T-cell (primary cell): ENCODE data around the gene HYKK. TPM values are rescaled to one million over a fixed set of nuclear protein-coding genes. Genes with fewer than 3 reads are reported as not detected.

Experiments
- ATAC-seq, 4 experiments: fragments of 200-7000 bp in 3 of 4; fragments of 150-1000 bp in 1 of 4; cut with Tn5 transposase; replicated peaks in 1 of 4; 1 replicate in 3 of 4; 2 replicates in 1 of 4; pipeline ENCODE4 v1.10.0; 2021; ENCODE audit warnings: moderate library complexity in 3 of 4, mild to moderate bottlenecking in 2 of 4, moderate number of reproducible peaks in 1 of 4
- CTCF ChIA-PET, 2 donors: fragments of 300-600 bp; sonication (Branson Sonifier 250); formaldehyde crosslinking; loops; one replicate each; lab custom pipeline; 2022; ENCODE audit warnings: antibody characterized with exemption in 2 of 2; lab: Charles Lee
- POLR2A ChIA-PET, 2 donors: fragments of 300-600 bp; sonication (Branson Sonifier 250); formaldehyde crosslinking; loops; one replicate each; lab custom pipeline; 2022; ENCODE audit warnings: antibody characterized with exemption in 2 of 2; lab: Charles Lee
- DNase-seq, 35 experiments: peaks; one replicate each; pipeline versions ENCODE4 v3.0.0 to v3.0.0-alpha.2; 2013 to 2023
- H3K27ac ChIP-seq: one replicate; pipeline ENCODE4 v1.5.1; 2013; ENCODE audit warnings: low read length
- H3K27me3 ChIP-seq, 2 experiments: replicated peaks in 1 of 2; 1 replicate in 1 of 2; 2 replicates in 1 of 2; pipeline versions ENCODE4 v1.6.1 to v1.7.0; 2013; ENCODE audit warnings: low read length in 1 of 2, mixed read lengths in 1 of 2; ENCODE audit not compliant: control insufficient read depth in 2 of 2, insufficient read depth in 2 of 2; ENCODE audit errors: extremely low read depth in 1 of 2
- H3K36me3 ChIP-seq, 2 donors: 1 replicate in 1 of 2; 2 replicates in 1 of 2; pipeline versions ENCODE4 v1.6.1 to v1.7.0; 2013; ENCODE audit warnings: low read length in 1 of 2; ENCODE audit not compliant: control insufficient read depth in 2 of 2, insufficient read depth in 1 of 2; ENCODE audit errors: extremely low read depth in 1 of 2
- H3K4me1 ChIP-seq, 2 experiments: 1 replicate in 1 of 2; 2 replicates in 1 of 2; pipeline versions ENCODE4 v1.6.1 to v1.7.0; 2013; ENCODE audit warnings: low read length in 2 of 2, mixed read lengths in 1 of 2; ENCODE audit not compliant: insufficient read depth in 2 of 2, control insufficient read depth in 1 of 2; ENCODE audit errors: extremely low read depth in 1 of 2
- H3K4me3 ChIP-seq, 2 donors: 1 replicate in 1 of 2; 2 replicates in 1 of 2; pipeline versions ENCODE4 v1.5.1 to v1.7.0; 2013; ENCODE audit warnings: mild to moderate bottlenecking in 2 of 2, low read length in 1 of 2, moderate library complexity in 1 of 2; ENCODE audit not compliant: control insufficient read depth in 1 of 2; ENCODE audit errors: extremely low read depth in 1 of 2
- H3K9me3 ChIP-seq: 2 replicates; pipeline ENCODE4 v1.7.0; 2013
- H3K27ac Mint-ChIP-seq, 2 donors: one replicate each; pipeline ENCODE4 v1.8.0; 2020 to 2021; ENCODE audit warnings: mild to moderate bottlenecking in 2 of 2, mixed read lengths in 2 of 2
- H3K27me3 Mint-ChIP-seq, 2 donors: one replicate each; pipeline ENCODE4 v1.8.0; 2021 to 2022; ENCODE audit warnings: mixed read lengths in 2 of 2
- H3K36me3 Mint-ChIP-seq: one replicate; pipeline ENCODE4 v1.8.0; 2021; ENCODE audit warnings: mixed read lengths
- H3K4me1 Mint-ChIP-seq, 3 donors: one replicate each; pipeline ENCODE4 v1.8.0; 2020 to 2022; ENCODE audit warnings: mixed read lengths in 3 of 3, mild to moderate bottlenecking in 1 of 3
- H3K4me3 Mint-ChIP-seq, 3 donors: one replicate each; pipeline ENCODE4 v1.8.0; 2020 to 2022; ENCODE audit warnings: mild to moderate bottlenecking in 3 of 3, mixed read lengths in 3 of 3, moderate library complexity in 3 of 3
- H3K9me3 Mint-ChIP-seq, 3 donors: one replicate each; pipeline ENCODE4 v1.8.0; 2020 to 2022; ENCODE audit warnings: mixed read lengths in 3 of 3
- WGBS: methylation state at CpG from one replicate; pipeline ENCODE4 v1.1.5; 2013; ENCODE audit warnings: missing lambda C conversion rate; ENCODE audit not compliant: insufficient coverage; 5-methylcytosine and 5-hydroxymethylcytosine counted together
- total RNA-seq, 35 experiments: library from RNA in 6 of 35; stranded (reverse) in 6 of 35; fragments of 120-200 nt in 1 of 35; gene quantifications; one replicate each; pipeline versions ENCODE4 v1.2.1 to v1.2.4 and lab custom pipeline; 2013 to 2026

Gene HYKK
- total RNA-seq, 5 donors from 2014 or later (not counting 1 experiment from before 2014, with no cell fraction given), result 1.7 to 4.6 (median 4.0) TPM

GRCh38 chr15:78540871-78541743, 33.7 kb downstream of the HYKK start:
- Mint-ChIP-seq H3K27me3 (no peaks in the 10 kb centered on the region), H3K36me3 (peaks cover 19% of the 10 kb centered on the region), H3K27ac (peak overlapping the region; percentile 98), H3K9me3 (no peaks in the 10 kb centered on the region), H3K4me1 (peaks cover 24 to 37% (median 35%) of the 10 kb centered on the region in 3 donors), H3K4me3 (peak overlapping the region; percentile 87 to 96 (median 96))
- H3K4me1 ChIP-seq, result peaks cover 16 to 28% of the 10 kb centered on the region in 2 experiments
- WGBS, result 0% methylated on average over 11 of the region's 17 CpGs
- H3K4me3 ChIP-seq, result peak overlapping the region; percentile 83 to 89
- ATAC-seq (no peak), DNase-seq (peak in 1 of 35 experiments; percentile 31)
- H3K36me3 ChIP-seq, result peaks cover 4 to 37% of the 10 kb centered on the region in 2 donors
- H3K9me3 ChIP-seq, result no peaks in the 10 kb centered on the region
- ChIA-PET CTCF (interaction anchor here in 1 of 2 donors (1.4 to 2.7 kb wide), 3 partner anchors 24 to 241 kb away, joined by 4 to 11 read pairs (median 7); partner anchors contain the start of genes CHRNA5 and SKIC8), POLR2A (interaction anchor here in 1 of 2 donors (1.3 to 1.5 kb wide), 2 partner anchors 24 to 103 kb away, joined by 3 to 8 read pairs; partner anchors contain the start of genes CHRNA5 and IREB2)
- no peaks in the 10 kb centered on the region for H3K27me3 ChIP-seq
- H3K27ac ChIP-seq, result peak overlapping the region; percentile 94

GRCh38 chr15:78541744-78542034, 34.3 kb downstream of the HYKK start:
- H3K9me3 ChIP-seq, result no peaks in the 10 kb centered on the region
- Mint-ChIP-seq H3K9me3 (no peaks in the 10 kb centered on the region), H3K27ac (peak overlapping the region; percentile 98), H3K27me3 (no peaks in the 10 kb centered on the region), H3K4me3 (peak overlapping the region; percentile 87 to 96 (median 96)), H3K4me1 (peaks cover 24 to 38% (median 35%) of the 10 kb centered on the region in 3 donors), H3K36me3 (peaks cover 22% of the 10 kb centered on the region)
- H3K27me3 ChIP-seq, result no peaks in the 10 kb centered on the region
- WGBS, result no CpG with 5 or more reads among the region's 1 CpG
- ChIA-PET POLR2A (no interaction called here), CTCF (interaction anchor here in 1 of 2 donors (2.7 kb wide), 1 partner anchor 24 kb away, joined by 11 read pairs; the partner anchor contains the start of gene CHRNA5)
- DNase-seq (no peak), ATAC-seq (no peak)
- peaks cover 16 to 28% of the 10 kb centered on the region in 2 experiments for H3K4me1 ChIP-seq
- peak overlapping the region in 1 of 2 donors; percentile 83 for H3K4me3 ChIP-seq
- peaks cover 4 to 42% of the 10 kb centered on the region in 2 donors for H3K36me3 ChIP-seq
- peak overlapping the region; percentile 94 for H3K27ac ChIP-seq

DNA sequence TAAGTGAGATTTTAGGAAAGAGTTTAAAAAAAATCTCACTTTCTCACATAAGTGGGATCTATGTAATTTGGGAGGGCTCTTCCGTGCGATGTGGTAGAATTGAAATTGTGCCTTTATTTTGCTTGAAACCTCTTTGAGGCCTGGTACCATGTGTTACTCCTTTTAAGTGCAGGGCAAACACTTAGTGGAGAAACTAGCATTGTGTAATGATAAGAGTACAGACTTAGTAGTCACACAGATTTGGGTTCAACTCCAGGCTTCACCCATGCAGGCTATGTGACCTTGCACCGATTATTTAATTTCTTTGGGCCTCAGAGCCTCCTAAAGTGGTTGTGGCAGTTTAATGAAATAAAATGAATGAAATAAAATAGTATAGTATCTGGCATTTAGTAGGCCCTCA, 35.3 kb downstream of the HYKK start:
- CTCF ChIA-PET, result no interaction called here
- POLR2A ChIA-PET, result no interaction called here
- H3K4me1 ChIP-seq, result peaks cover 16 to 28% of the 10 kb centered on the region in 2 experiments
- peaks cover 25% of the 10 kb centered on the region for H3K36me3 Mint-ChIP-seq
- WGBS, result no CpG with 5 or more reads among the region's 3 CpGs
- H3K27me3 Mint-ChIP-seq, result no peaks in the 10 kb centered on the region
- H3K4me3 Mint-ChIP-seq, result peak overlapping the region; percentile 36 to 96 (median 87)
- H3K4me1 Mint-ChIP-seq, result peaks cover 24 to 38% (median 35%) of the 10 kb centered on the region in 3 donors
- DNase-seq (no peak), ATAC-seq (no peak)
- H3K9me3 ChIP-seq, result no peaks in the 10 kb centered on the region
- no peak overlapping the region for H3K27ac ChIP-seq
- peak overlapping the region in 1 of 2 donors; percentile 55 for H3K27ac Mint-ChIP-seq
- H3K27me3 ChIP-seq, result no peaks in the 10 kb centered on the region
- H3K36me3 ChIP-seq, result peaks cover 4 to 51% of the 10 kb centered on the region in 2 donors
- H3K4me3 ChIP-seq, result no peak overlapping the region
- no peaks in the 10 kb centered on the region for H3K9me3 Mint-ChIP-seq

DNA sequence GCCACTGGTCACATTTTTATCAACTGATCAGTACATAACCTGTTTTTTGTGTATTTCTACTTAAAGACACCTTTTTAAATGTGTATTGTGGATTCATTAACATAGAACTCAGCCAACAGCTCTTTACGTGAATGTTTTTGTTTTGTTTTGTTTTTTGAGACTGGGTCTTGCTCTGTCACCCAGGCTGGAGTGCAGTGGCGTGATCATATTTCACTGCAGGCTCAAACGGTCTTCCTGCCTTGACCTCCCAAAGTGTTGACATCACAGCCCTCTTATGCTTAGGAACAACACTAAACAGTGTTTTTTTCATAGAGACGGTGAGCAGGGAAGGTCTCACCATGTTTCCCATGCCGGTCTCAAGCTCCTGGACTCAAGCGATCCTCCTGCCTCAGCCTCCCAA, 42.8 kb downstream of the HYKK start:
- no peaks in the 10 kb centered on the region for H3K9me3 ChIP-seq
- ATAC-seq (no peak), DNase-seq (no peak)
- H3K36me3 ChIP-seq, result peaks cover 2 to 61% of the 10 kb centered on the region in 2 donors
- Mint-ChIP-seq H3K27me3 (no peaks in the 10 kb centered on the region), H3K4me3 (no peak overlapping the region), H3K36me3 (peaks cover 37% of the 10 kb centered on the region), H3K27ac (no peak overlapping the region), H3K4me1 (peaks cover 0 to 7% (median 2%) of the 10 kb centered on the region in 3 donors), H3K9me3 (no peaks in the 10 kb centered on the region)
- H3K4me3 ChIP-seq, result no peak overlapping the region
- H3K4me1 ChIP-seq, result no peaks in the 10 kb centered on the region
- 82% methylated on average over 3 of the region's 6 CpGs for WGBS
- POLR2A ChIA-PET, result no interaction called here
- no peaks in the 10 kb centered on the region for H3K27me3 ChIP-seq
- no peak overlapping the region for H3K27ac ChIP-seq
- CTCF ChIA-PET, result no interaction called here

- no peak overlapping the region for H3K27ac ChIP-seq
- CTCF ChIA-PET, result no interaction called here
- Mint-ChIP-seq H3K27me3 (no peaks in the 10 kb centered on the region), H3K9me3 (no peaks in the 10 kb centered on the region), H3K4me1 (peaks cover 0 to 4% (median 2%) of the 10 kb centered on the region in 3 donors), H3K27ac (no peak overlapping the region), H3K4me3 (no peak overlapping the region), H3K36me3 (peaks cover 30% of the 10 kb centered on the region)
- WGBS, result 82% methylated on average over 2 of the region's 3 CpGs
- no peak overlapping the region for H3K4me3 ChIP-seq
- no peaks in the 10 kb centered on the region for H3K27me3 ChIP-seq
- no peak for DNase-seq
- peaks cover 2 to 55% of the 10 kb centered on the region in 2 donors for H3K36me3 ChIP-seq
- ATAC-seq, result no peak
- POLR2A ChIA-PET, result no interaction called here
- H3K4me1 ChIP-seq, result no peaks in the 10 kb centered on the region
- H3K9me3 ChIP-seq, result no peaks in the 10 kb centered on the region
Measured at GRCh38 chr15:78550815-78551214, 43.4 kb downstream of the HYKK start.

- Histone ChIP-seq H3K4me3 (no peak overlapping the region), H3K9me3 (no peaks in the 10 kb centered on the region), H3K27ac (no peak overlapping the region), H3K36me3 (peaks cover 2 to 45% of the 10 kb centered on the region in 2 donors), H3K27me3 (no peaks in the 10 kb centered on the region), H3K4me1 (no peaks in the 10 kb centered on the region)
- Mint-ChIP-seq H3K4me1 (peaks cover 0 to 2% (median 0%) of the 10 kb centered on the region in 3 donors), H3K9me3 (no peaks in the 10 kb centered on the region), H3K4me3 (no peak overlapping the region), H3K27me3 (no peaks in the 10 kb centered on the region), H3K27ac (no peak overlapping the region), H3K36me3 (peaks cover 23% of the 10 kb centered on the region)
- WGBS, result 77% methylated on average over 3 of the region's 5 CpGs
- ATAC-seq, result no peak
- no peak for DNase-seq
- CTCF ChIA-PET, result interaction anchor here in 1 of 2 donors (1.5 kb wide), 1 partner anchor 8 kb away, joined by 4 read pairs; no protein-coding TSS in a partner anchor
- POLR2A ChIA-PET, result no interaction called here
Measured at GRCh38 chr15:78551902-78552301, 44.5 kb downstream of the HYKK start.
